IPS DF 6.9 (cell line): ENCODE data around the gene CLEC4D.
"Not testable (repeated sequence)": the region's sequence is repeated elsewhere in the genome, so short reads cannot be mapped to it uniquely, and the experiment has no call there.

ENCODE experiments used
- DNase-seq: peaks from one replicate; pipeline ENCODE4 v3.0.0-alpha.2; 2013; ENCODE audit warnings: low read depth, low spot score
- H3K27ac ChIP-seq: one replicate; pipeline ENCODE4 v1.5.1; 2013; ENCODE audit warnings: low read length, control low read depth
- H3K27me3 ChIP-seq: 2 replicates; pipeline ENCODE4 v1.6.1; 2013; ENCODE audit warnings: mild to moderate bottlenecking, low read length; ENCODE audit not compliant: control insufficient read depth, insufficient read depth
- H3K36me3 ChIP-seq: 2 replicates; pipeline ENCODE4 v1.6.1; 2013; ENCODE audit warnings: low read length; ENCODE audit not compliant: control insufficient read depth, insufficient read depth
- H3K4me1 ChIP-seq: 2 replicates; pipeline ENCODE4 v1.6.1; 2013; ENCODE audit warnings: low read length; ENCODE audit not compliant: control insufficient read depth, insufficient read depth
- H3K4me3 ChIP-seq: 2 replicates; pipeline ENCODE4 v1.5.1; 2013; ENCODE audit warnings: mild to moderate bottlenecking, low read length
- H3K9me3 ChIP-seq: 2 replicates; pipeline ENCODE4 v1.6.1; 2013; ENCODE audit warnings: low read length, inconsistent platforms; ENCODE audit not compliant: control insufficient read depth, insufficient read depth
- WGBS: extraction: QIAGEN DNeasy Blood & Tissue Kit; methylation state at CpG from one replicate; pipeline ENCODE4 v1.1.7; 2013; ENCODE audit warnings: mixed read lengths, missing lambda C conversion rate; ENCODE audit not compliant: insufficient read length, insufficient coverage; 5-methylcytosine and 5-hydroxymethylcytosine counted together

Gene CLEC4D

GRCh38 chr12:8556531-8557097 lies 43.3 kb downstream of the CLEC4D start:
- H3K4me1 ChIP-seq, result no peaks in the 10 kb centered on the region
- H3K36me3 ChIP-seq, result no peaks in the 10 kb centered on the region
- no peak for DNase-seq
- no peaks in the 10 kb centered on the region for H3K9me3 ChIP-seq
- no peaks in the 10 kb centered on the region for H3K27me3 ChIP-seq
- WGBS, result no CpG with 5 or more reads among the region's 2 CpGs
- no peak overlapping the region for H3K4me3 ChIP-seq
- H3K27ac ChIP-seq, result no peak overlapping the region

GRCh38 chr12:8559676-8560075 lies 46.4 kb downstream of the CLEC4D start:
- no peak for DNase-seq
- no peaks in the 10 kb centered on the region for H3K27me3 ChIP-seq
- WGBS, result no CpG with 5 or more reads among the region's 11 CpGs
- no peak overlapping the region for H3K27ac ChIP-seq
- H3K9me3 ChIP-seq, result no peaks in the 10 kb centered on the region
- H3K4me3 ChIP-seq, result no peak overlapping the region
- no peaks in the 10 kb centered on the region for H3K36me3 ChIP-seq
- peaks cover 2% of the 10 kb centered on the region; the same call in 1 of the 2 replicates for H3K4me1 ChIP-seq

DNA sequence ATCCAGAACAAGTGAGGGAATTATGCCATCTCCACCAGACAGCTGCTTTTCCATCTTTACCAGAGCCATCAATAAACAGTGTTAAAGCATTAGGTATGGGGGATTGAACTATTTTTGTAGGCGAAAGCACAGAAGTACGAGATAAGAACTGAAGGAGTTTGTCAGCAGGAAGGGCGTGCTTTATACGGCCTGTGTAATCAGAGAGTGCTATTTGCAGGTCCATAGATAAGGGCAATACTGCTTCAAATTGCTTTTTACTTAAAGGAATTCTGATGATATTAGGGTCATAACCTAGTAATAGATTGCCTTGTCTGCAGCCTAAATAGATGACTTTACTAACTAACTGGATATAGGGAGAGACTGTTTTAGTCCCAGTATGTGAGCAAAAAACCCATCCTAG lies 47.7 kb downstream of the CLEC4D start:
- Histone ChIP-seq H3K4me1 (peaks cover 2% of the 10 kb centered on the region; the same call in 1 of the 2 replicates), H3K9me3 (no peaks in the 10 kb centered on the region), H3K27me3 (no peaks in the 10 kb centered on the region), H3K4me3 (no peak overlapping the region), H3K36me3 (no peaks in the 10 kb centered on the region), H3K27ac (no peak overlapping the region)
- no peak for DNase-seq
- no CpG with 5 or more reads among the region's 4 CpGs for WGBS

- H3K27ac ChIP-seq, result no peak overlapping the region
- H3K4me3 ChIP-seq, result no peak overlapping the region
- H3K27me3 ChIP-seq, result no peaks in the 10 kb centered on the region
- H3K9me3 ChIP-seq, result no peaks in the 10 kb centered on the region
- DNase-seq, result no peak
- peaks cover 2% of the 10 kb centered on the region; the same call in 1 of the 2 replicates for H3K4me1 ChIP-seq
- H3K36me3 ChIP-seq, result no peaks in the 10 kb centered on the region
- WGBS, result no CpG with 5 or more reads among the region's 6 CpGs
These were observed 49.0 kb downstream of the CLEC4D start for GRCh38 chr12:8562310-8562709.

DNA sequence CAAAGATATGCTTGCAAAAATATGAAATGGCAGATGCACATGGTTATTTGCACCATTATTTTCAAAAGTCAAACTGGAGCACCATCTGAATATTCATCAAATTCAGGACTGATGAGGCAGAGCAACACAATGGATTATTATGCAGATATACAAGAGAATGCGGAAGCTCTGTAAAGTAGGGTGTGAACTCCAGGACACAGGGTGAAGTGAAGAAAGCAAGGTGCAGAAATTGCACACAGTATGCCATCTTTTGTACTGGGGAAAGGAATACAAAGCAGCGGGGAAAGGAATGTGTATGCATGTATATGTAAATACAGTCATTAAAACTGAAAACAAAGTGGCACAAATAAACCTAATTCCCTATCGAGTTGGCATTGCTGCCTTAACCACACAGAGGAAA lies 50.1 kb downstream of the CLEC4D start:
- DNase-seq, result no peak
- Histone ChIP-seq H3K4me1 (peaks cover 2% of the 10 kb centered on the region; the same call in 1 of the 2 replicates), H3K9me3 (no peaks in the 10 kb centered on the region), H3K4me3 (no peak overlapping the region), H3K27me3 (no peaks in the 10 kb centered on the region), H3K36me3 (no peaks in the 10 kb centered on the region; the same call in 1 of the 2 replicates), H3K27ac (no peak overlapping the region)
- no CpG with 5 or more reads among the region's 3 CpGs for WGBS

DNA sequence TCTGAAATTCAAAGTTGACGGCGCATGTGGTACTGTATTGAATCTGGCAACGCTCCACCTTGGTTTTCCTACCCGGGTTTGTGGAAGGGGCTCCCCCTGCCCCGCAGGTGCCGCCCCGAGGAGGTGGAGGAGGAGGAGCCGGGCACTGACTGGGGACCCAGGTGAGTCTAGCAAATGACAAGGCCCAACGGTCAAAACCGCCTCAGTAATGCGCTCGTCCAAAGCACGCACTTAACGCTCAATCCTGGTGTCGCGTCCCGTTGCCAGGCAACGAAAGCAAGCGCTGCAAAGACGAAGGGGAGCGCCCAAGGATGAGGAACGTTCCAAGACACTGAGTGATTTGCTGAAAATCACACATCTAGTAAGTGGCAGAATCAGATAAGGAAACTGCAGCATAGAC lies 51.4 kb downstream of the CLEC4D start:
- no peak for DNase-seq
- no peak overlapping the region for H3K27ac ChIP-seq
- WGBS, result no CpG with 5 or more reads among the region's 22 CpGs
- no peaks in the 10 kb centered on the region for H3K9me3 ChIP-seq
- H3K4me1 ChIP-seq, result peaks cover 2% of the 10 kb centered on the region; the same call in 1 of the 2 replicates
- H3K27me3 ChIP-seq, result no peaks in the 10 kb centered on the region
- H3K36me3 ChIP-seq, result no peaks in the 10 kb centered on the region; the same call in 1 of the 2 replicates
- no peak overlapping the region for H3K4me3 ChIP-seq

DNA sequence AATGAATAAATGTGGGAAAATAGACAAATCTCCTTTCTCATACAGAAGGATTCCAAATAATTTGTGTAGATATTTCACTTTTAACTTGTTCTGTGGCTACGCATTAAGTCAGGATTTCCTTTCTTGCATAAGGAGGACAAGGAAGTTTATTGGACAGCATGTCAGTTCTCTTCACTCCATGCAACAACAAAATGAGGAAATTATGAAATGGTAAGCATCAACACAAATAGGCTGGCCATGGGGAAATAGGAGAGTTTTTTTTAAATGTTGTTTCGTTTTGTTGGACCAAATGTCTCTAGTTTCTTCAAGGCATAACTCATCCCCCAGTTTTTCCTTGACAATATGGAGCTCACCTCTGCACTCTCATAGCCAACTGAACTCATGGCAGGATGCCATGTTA lies 52.7 kb downstream of the CLEC4D start:
- H3K4me1 ChIP-seq, result not testable (repeated sequence)

DNA sequence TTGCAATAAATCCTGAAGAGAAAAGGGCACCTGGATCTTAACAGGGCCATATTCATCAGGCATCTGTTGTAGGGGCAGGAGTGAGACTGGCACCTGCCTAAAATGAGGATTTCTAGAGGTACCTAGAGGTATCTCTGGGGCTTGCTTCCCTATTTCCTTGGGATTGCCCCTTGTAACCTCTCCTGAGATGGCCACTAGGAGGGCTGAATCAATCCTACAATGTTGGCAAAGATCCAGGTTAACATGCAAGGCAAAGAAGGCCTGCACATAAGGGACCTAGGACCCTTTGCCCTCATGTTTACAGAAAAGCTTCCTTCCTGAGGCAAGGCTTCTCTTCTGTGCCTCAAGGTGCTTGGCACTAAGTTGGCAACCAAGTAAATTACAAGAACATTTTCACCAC lies 53.2 kb downstream of the CLEC4D start:
- H3K4me3 ChIP-seq, result no peak overlapping the region
- H3K9me3 ChIP-seq, result no peaks in the 10 kb centered on the region
- no peaks in the 10 kb centered on the region; the same call in 1 of the 2 replicates for H3K36me3 ChIP-seq
- H3K27ac ChIP-seq, result no peak overlapping the region
- no peaks in the 10 kb centered on the region for H3K27me3 ChIP-seq
- DNase-seq, result no peak
- peaks cover 2% of the 10 kb centered on the region; the same call in 1 of the 2 replicates for H3K4me1 ChIP-seq

More for the DNA sequence above, 52.7 kb downstream of the CLEC4D start:
- not testable (repeated sequence) for H3K27me3 ChIP-seq, H3K36me3 ChIP-seq, H3K27ac ChIP-seq, H3K9me3 ChIP-seq, H3K4me3 ChIP-seq, DNase-seq
- WGBS, result no CpG with 5 or more reads among the region's 2 CpGs
